HepG2 (cell line): ENCODE results near the gene PIP5K1C. TPM values are rescaled to one million over a fixed set of nuclear protein-coding genes. Genes with fewer than 3 reads are reported as not detected.

Experiments used
- BATF2 ChIP-seq: sonication (generic); formaldehyde crosslinking; IDR thresholded peaks from 2 replicates; pipeline ENCODE4 v1.8.0; 2022; ENCODE audit warnings: mild to moderate bottlenecking, missing genetic modification reagents, moderate library complexity
- CCDC6 ChIP-seq: sonication (generic); formaldehyde crosslinking; IDR thresholded peaks from 2 replicates; pipeline ENCODE4 v1.8.1; 2022; ENCODE audit warnings: mild to moderate bottlenecking, missing genetic modification reagents, moderate library complexity
- CREM ChIP-seq, 2 experiments: sonication (generic) in 1 of 2; formaldehyde crosslinking in 1 of 2; IDR thresholded peaks; 2 replicates each; pipeline versions ENCODE4 v1.4.0 to v1.6.1; 2016 to 2020; ENCODE audit warnings: antibody characterized with exemption in 1 of 2, mild to moderate bottlenecking in 1 of 2, missing genetic modification reagents in 1 of 2
- DBP ChIP-seq: sonication (generic); formaldehyde crosslinking; IDR thresholded peaks from 2 replicates; pipeline ENCODE4 v1.4.0; 2020; ENCODE audit warnings: missing genetic modification reagents; ENCODE audit errors: not compliant biosample characterization
- FOXO1 ChIP-seq: sonication (generic); formaldehyde crosslinking; IDR thresholded peaks from 2 replicates; pipeline ENCODE4 v1.4.0; 2020; ENCODE audit warnings: missing genetic modification reagents
- HINFP ChIP-seq: sonication (generic); formaldehyde crosslinking; IDR thresholded peaks from 2 replicates; pipeline ENCODE4 v1.4.0; 2020; ENCODE audit warnings: low read depth, mild to moderate bottlenecking, missing genetic modification reagents
- KDM5B ChIP-seq: sonication (generic); formaldehyde crosslinking; IDR thresholded peaks from 2 replicates; pipeline ENCODE4 v1.4.0; 2020; ENCODE audit warnings: missing genetic modification reagents, mild to moderate bottlenecking, borderline replicate concordance
- POLR2A ChIP-seq, 2 experiments: IDR thresholded peaks; 2 replicates each; pipeline ENCODE4 v1.6.1; 2011; ENCODE audit warnings: low read depth in 2 of 2, low read length in 2 of 2, mild to moderate bottlenecking in 1 of 2, moderate library complexity in 1 of 2; ENCODE audit not compliant: insufficient read depth in 1 of 2
- POLR2AphosphoS2 ChIP-seq: IDR thresholded peaks from 2 replicates; pipeline ENCODE4 v1.6.1; 2011; ENCODE audit warnings: low read depth, low read length, improper control_type of control experiment
- RBM39 ChIP-seq: fragments of 200-400 bp; formaldehyde crosslinking; IDR thresholded peaks from one replicate; pipeline ENCODE4 v1.6.1; 2018; ENCODE audit warnings: antibody characterized with exemption, mild to moderate bottlenecking, low read depth, low read length; ENCODE audit not compliant: poor library complexity, severe bottlenecking
- TEAD2 ChIP-seq: sonication (generic); formaldehyde crosslinking; IDR thresholded peaks from 2 replicates; pipeline ENCODE4 v1.9.0; 2021; ENCODE audit warnings: missing genetic modification reagents
- ZC3H4 ChIP-seq: sonication (generic); formaldehyde crosslinking; IDR thresholded peaks from 2 replicates; pipeline ENCODE4 v1.4.0; 2020; ENCODE audit warnings: missing genetic modification reagents, borderline replicate concordance
- ZFP91 ChIP-seq: sonication (generic); formaldehyde crosslinking; IDR thresholded peaks from 2 replicates; pipeline ENCODE4 v1.9.0; 2022; ENCODE audit warnings: missing genetic modification reagents, mild to moderate bottlenecking, borderline replicate concordance
- ZNF253 ChIP-seq: sonication (generic); formaldehyde crosslinking; IDR thresholded peaks from 2 replicates; pipeline ENCODE4 v1.8.0; 2022; ENCODE audit warnings: mild to moderate bottlenecking, missing genetic modification reagents, borderline replicate concordance
- ZNF292 ChIP-seq: sonication (generic); formaldehyde crosslinking; IDR thresholded peaks from 2 replicates; pipeline ENCODE4 v1.8.1; 2022; ENCODE audit warnings: mild to moderate bottlenecking, low read depth, missing genetic modification reagents, borderline replicate concordance
- ZNF30 ChIP-seq: sonication (generic); formaldehyde crosslinking; IDR thresholded peaks from 2 replicates; pipeline ENCODE4 v1.5.0; 2020; ENCODE audit warnings: mild to moderate bottlenecking, missing genetic modification reagents
- ZNF333 ChIP-seq: sonication (generic); formaldehyde crosslinking; IDR thresholded peaks from 2 replicates; pipeline ENCODE4 v1.4.0; 2020; ENCODE audit warnings: mild to moderate bottlenecking, missing genetic modification reagents, borderline replicate concordance
- ZNF446 ChIP-seq: sonication (generic); formaldehyde crosslinking; IDR thresholded peaks from 2 replicates; pipeline ENCODE4 v1.5.0; 2020; ENCODE audit warnings: mild to moderate bottlenecking, missing genetic modification reagents
- ZNF629 ChIP-seq: sonication (generic); formaldehyde crosslinking; conservative IDR thresholded peaks from 2 replicates; pipeline ENCODE4 v1.5.0; 2020; ENCODE audit warnings: missing genetic modification reagents
- ZNF644 ChIP-seq: IDR thresholded peaks from 2 replicates; pipeline ENCODE4 v1.6.1; 2016; ENCODE audit warnings: low read depth
- polyA plus RNA-seq, 8 experiments: library from polyadenylated mRNA; depleted of rRNA in 3 of 8; stranded (reverse) in 7 of 8; unstranded in 1 of 8; fragments of >200 nt; fragmentation: Illumina TruSeq in 4 of 8; extraction: Trizol in 4 of 8; gene quantifications; 2 replicates each; pipeline versions ENCODE4 v1.2.1 to v1.2.3, GENCODE V29; 2011 to 2016; ENCODE audit warnings: low read depth in 4 of 8, missing spikeins in 1 of 8, mixed read lengths in 1 of 8; ENCODE audit not compliant: insufficient read depth in 1 of 8
- total RNA-seq, 5 experiments: library from RNA; depleted of rRNA; stranded (reverse); fragments of >200 nt; fragmentation: Illumina TruSeq; extraction: Trizol; gene quantifications; 2 replicates each; pipeline ENCODE4 v1.2.3, GENCODE V29; 2016; ENCODE audit warnings: low read depth in 1 of 5
- TF ChIP-seq, protein P1 (sequence below): sonication (generic); formaldehyde crosslinking; conservative IDR thresholded peaks from 2 replicates; pipeline ENCODE4 v1.4.0; 2020; ENCODE audit warnings: missing genetic modification reagents
- TF ChIP-seq, protein P2 (sequence below): sonication (generic); formaldehyde crosslinking; IDR thresholded peaks from 2 replicates; pipeline ENCODE4 v1.5.1; 2020; ENCODE audit warnings: mild to moderate bottlenecking, moderate library complexity, missing genetic modification reagents

The PIP5K1C gene
- total and polyA plus RNA-seq, 2 of the 13 experiments (the other 11 are each of a cell fraction or from before 2014, with no cell fraction given): 3.6 to 4.3 TPM

GRCh38 chr19:3668331-3669081 is 31.8 kb downstream of the PIP5K1C start (continued):
- TF ChIP-seq DBP (no peak), ZFP91 (CRISPR knock-in tag) (peak; percentile 42; the same call in 1 of the 2 replicates), ZNF30 (0 out of 2 replicates have a peak, but pooled peaks have one; percentile 26), ZNF446 (peak; percentile 68; the same call in 1 of the 2 replicates), CCDC6 (CRISPR knock-in tag) (no peak), ZNF253 (CRISPR knock-in tag) (no peak), BATF2 (CRISPR knock-in tag) (no peak; the same call in 1 of the 2 replicates), ZNF292 (CRISPR knock-in tag) (peak; percentile 85), POLR2A (IDR thresholded peaks at IDR 0.05; ENCODE audit: insufficient read depth in 1 of 2, low read depth in 2 of 2, low read length in 2 of 2) (0 out of 4 replicates have a peak, but pooled peaks of 1 of the 2 experiments have one; percentile 26), ZNF629 (CRISPR knock-in tag) (no peak), ZNF644 (CRISPR knock-in tag) (no peak), HINFP (CRISPR knock-in tag) (no peak; the same call in 1 of the 2 replicates), POLR2AphosphoS2 (no peak), RBM39 (no peak), ZC3H4 (CRISPR knock-in tag) (no peak), FOXO1 (no peak; the same call in 1 of the 2 replicates), ZNF333 (CRISPR knock-in tag) (no peak), TEAD2 (CRISPR knock-in tag) (no peak), KDM5B (CRISPR knock-in tag) (peak; percentile 77; the same call in 1 of the 2 replicates), CREM (IDR thresholded peaks at IDR 0.05) (no peak), CREM (CRISPR knock-in tag; IDR thresholded peaks at IDR 0.05) (no peak)
- TF ChIP-seq, protein P1, sequence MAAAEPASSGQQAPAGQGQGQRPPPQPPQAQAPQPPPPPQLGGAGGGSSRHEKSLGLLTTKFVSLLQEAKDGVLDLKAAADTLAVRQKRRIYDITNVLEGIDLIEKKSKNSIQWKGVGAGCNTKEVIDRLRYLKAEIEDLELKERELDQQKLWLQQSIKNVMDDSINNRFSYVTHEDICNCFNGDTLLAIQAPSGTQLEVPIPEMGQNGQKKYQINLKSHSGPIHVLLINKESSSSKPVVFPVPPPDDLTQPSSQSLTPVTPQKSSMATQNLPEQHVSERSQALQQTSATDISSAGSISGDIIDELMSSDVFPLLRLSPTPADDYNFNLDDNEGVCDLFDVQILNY (CRISPR knock-in tag): no peak
- TF ChIP-seq, protein P2, sequence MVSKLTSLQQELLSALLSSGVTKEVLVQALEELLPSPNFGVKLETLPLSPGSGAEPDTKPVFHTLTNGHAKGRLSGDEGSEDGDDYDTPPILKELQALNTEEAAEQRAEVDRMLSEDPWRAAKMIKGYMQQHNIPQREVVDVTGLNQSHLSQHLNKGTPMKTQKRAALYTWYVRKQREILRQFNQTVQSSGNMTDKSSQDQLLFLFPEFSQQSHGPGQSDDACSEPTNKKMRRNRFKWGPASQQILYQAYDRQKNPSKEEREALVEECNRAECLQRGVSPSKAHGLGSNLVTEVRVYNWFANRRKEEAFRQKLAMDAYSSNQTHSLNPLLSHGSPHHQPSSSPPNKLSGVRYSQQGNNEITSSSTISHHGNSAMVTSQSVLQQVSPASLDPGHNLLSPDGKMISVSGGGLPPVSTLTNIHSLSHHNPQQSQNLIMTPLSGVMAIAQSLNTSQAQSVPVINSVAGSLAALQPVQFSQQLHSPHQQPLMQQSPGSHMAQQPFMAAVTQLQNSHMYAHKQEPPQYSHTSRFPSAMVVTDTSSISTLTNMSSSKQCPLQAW (CRISPR knock-in tag): no peak
